Activated CD4-positive, alpha-beta T cell treated with anti-CD3 and anti-CD28 coated beads, Interleukin-2, amount 10 ng/mL, durations not matched to agents 24 days and 14 days (primary cell): ENCODE data around the gene CCDC15. TPM values are rescaled to one million over a fixed set of nuclear protein-coding genes. Genes with fewer than 3 reads are reported as not detected.
"Not testable (repeated sequence)": the region's sequence is repeated elsewhere in the genome, so short reads cannot be mapped to it uniquely, and the experiment has no call there.

Source experiments
- DNase-seq: peaks from one replicate; pipeline ENCODE4 v3.0.0; 2022
- H3K27ac Mint-ChIP-seq: one replicate; pipeline ENCODE4 v1.8.0; 2022; ENCODE audit warnings: mild to moderate bottlenecking, mixed read lengths
- H3K27me3 Mint-ChIP-seq: one replicate; pipeline ENCODE4 v1.8.0; 2022; ENCODE audit warnings: mixed read lengths
- H3K36me3 Mint-ChIP-seq: one replicate; pipeline ENCODE4 v1.8.0; 2022; ENCODE audit warnings: low read depth, mild to moderate bottlenecking, mixed read lengths
- H3K4me1 Mint-ChIP-seq: one replicate; pipeline ENCODE4 v1.8.0; 2021; ENCODE audit warnings: mixed read lengths
- H3K4me3 Mint-ChIP-seq: one replicate; pipeline ENCODE4 v1.8.0; 2022; ENCODE audit warnings: mild to moderate bottlenecking, moderate library complexity, mixed read lengths
- H3K9me3 Mint-ChIP-seq: one replicate; pipeline ENCODE4 v1.8.0; 2021; ENCODE audit warnings: mixed read lengths
- intact Hi-C: fragments of 100-400 bp; cut with micrococcal nuclease; formaldehyde crosslinking; loops from one replicate; pipeline ENCODE4 v1.15.1; 2023
- total RNA-seq: library from RNA; stranded (reverse); gene quantifications from 2 replicates; pipeline ENCODE4 v1.2.3, GENCODE V29; 2022

The CCDC15 gene
- total RNA-seq, 1 donor from 2014 or later, result 4.5 TPM

DNA sequence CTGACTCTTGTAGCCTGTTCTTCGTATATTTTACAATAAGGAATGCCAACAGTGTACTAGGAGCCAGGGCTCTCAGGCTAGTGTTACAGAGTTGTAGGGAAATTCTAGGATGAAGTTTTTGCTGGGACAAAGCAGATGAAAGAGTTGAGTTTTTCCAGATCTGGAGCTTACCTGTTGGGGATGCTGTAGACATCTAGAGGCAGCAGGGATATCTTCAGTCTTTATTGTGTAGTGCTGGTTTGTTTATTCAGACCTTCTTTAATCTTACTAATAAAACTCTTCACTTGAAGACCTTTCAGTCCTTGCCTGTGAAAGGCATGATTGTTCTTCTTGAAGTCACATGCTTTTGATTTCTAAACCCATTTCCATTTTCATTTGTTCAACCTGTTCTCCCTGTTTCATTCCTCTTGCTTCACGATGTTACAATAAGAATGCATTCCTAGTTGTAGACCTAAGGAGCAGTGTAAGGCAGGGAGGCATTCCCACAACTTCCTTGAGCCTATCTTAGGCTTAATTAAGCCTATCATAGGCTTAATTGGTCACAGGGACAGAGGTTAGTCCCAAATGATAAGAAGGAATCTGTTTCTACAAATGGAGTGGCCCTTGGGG lies 101.2 kb downstream of the CCDC15 start:
- H3K4me3 Mint-ChIP-seq, result no peak overlapping the region
- H3K27me3 Mint-ChIP-seq, result peaks cover 11% of the 10 kb centered on the region
- no peak overlapping the region for H3K27ac Mint-ChIP-seq
- no peaks in the 10 kb centered on the region for H3K9me3 Mint-ChIP-seq
- intact Hi-C loops, result no loop called here
- H3K36me3 Mint-ChIP-seq, result no peaks in the 10 kb centered on the region
- no peak for DNase-seq
- no peaks in the 10 kb centered on the region for H3K4me1 Mint-ChIP-seq

DNA sequence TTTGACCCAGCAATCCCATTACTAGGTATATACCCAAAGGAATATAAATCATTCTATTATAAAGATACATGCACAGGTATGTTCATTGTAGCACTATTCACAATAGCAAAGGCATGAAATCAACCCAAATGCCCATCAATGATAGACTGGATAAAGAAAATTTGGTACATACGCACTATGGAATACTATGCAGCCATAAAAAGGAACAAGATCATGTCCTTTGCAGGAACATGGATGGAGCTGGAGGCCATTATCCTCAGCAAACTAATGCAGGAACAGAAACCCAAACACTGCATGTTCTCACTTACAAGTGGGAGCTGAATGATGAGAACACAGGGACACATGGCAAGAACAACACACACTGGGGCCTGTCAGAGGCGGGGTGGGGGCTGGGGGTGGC lies 102.1 kb downstream of the CCDC15 start:
- H3K4me1 Mint-ChIP-seq, H3K4me3 Mint-ChIP-seq, H3K27ac Mint-ChIP-seq, DNase-seq, H3K9me3 Mint-ChIP-seq, intact Hi-C loops, H3K36me3 Mint-ChIP-seq: not testable (repeated sequence)
- peaks cover 18% of the 10 kb centered on the region for H3K27me3 Mint-ChIP-seq

DNA sequence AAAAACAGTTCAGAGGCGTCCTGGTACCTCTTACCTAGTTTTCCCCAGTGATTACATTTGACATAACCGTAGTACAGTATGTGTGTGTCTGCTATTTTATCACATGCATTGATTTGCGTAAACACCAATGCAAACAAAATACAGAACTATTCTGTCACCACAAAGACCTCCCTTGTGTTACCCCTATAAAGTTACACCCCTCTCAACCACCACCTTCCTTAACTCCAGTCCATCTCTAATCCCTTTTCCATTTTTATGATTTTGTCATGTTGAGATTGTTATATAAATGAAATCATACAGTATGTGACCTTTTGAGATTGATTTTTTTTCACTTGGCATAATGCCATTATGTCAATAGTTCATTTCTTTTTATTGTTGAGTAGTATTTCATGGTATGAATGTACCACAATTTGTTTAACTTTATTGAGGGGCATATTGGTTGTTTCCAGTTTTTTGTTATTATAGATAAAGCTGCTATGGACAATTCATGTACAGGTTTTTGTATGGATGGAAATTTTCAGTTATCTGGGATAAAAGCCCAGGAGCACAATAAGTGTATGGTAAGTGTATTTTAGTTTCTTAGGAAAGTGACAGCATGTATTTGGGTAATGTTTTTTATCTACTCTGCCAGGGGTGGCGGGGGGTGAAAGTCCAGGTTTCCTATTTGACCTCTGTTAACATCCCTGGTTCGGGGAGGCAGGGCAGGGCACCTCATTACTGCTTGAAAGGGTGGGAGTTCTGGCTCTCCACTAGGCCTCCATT lies 103.1 kb downstream of the CCDC15 start:
- Mint-ChIP-seq H3K27ac (no peak overlapping the region), H3K36me3 (no peaks in the 10 kb centered on the region), H3K4me1 (no peaks in the 10 kb centered on the region), H3K27me3 (peaks cover 25% of the 10 kb centered on the region), H3K9me3 (no peaks in the 10 kb centered on the region), H3K4me3 (no peak overlapping the region)
- intact Hi-C loops, result no loop called here
- no peak for DNase-seq

DNA sequence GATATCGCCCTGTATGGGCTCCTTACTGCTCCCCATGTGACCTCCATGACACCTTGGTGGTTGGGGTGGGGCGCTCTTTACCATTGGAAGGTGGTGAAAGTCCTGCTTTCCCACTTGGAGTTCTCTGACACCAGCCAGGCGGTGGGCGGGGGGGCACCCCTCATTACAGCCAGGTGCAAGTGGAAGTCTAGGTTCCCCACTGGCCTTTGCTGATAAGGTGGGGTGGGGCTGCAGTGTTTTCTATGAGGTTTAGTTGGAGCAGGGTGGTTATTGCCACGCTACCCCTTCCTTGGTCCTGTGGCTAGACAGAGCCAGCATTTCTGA lies 103.7 kb downstream of the CCDC15 start:
- no peaks in the 10 kb centered on the region for H3K4me1 Mint-ChIP-seq
- intact Hi-C loops, result no loop called here
- H3K36me3 Mint-ChIP-seq, result no peaks in the 10 kb centered on the region
- H3K27me3 Mint-ChIP-seq, result peaks cover 30% of the 10 kb centered on the region
- no peak overlapping the region for H3K27ac Mint-ChIP-seq
- no peak for DNase-seq
- H3K9me3 Mint-ChIP-seq, result no peaks in the 10 kb centered on the region
- no peak overlapping the region for H3K4me3 Mint-ChIP-seq

DNA sequence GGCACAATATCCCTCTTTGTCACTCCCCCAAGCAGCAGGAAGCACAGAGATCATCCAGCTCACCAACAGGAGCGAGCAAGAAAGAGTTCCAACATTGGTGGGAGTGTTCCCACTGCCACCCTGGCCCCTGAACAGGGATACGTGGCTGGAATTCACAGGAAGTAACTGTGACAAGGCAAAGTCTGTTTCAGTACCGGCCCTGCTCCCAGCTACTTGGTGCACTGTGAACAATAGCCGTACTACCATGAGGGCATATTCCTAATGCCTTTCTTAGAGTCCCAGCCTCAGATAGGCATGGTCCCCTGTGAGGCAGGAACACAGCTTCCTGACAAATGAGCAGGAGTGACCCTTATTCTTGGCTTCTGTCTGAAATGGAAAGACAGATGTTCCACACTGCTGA lies 107.3 kb downstream of the CCDC15 start:
- no peak overlapping the region for H3K4me3 Mint-ChIP-seq
- peaks cover 2% of the 10 kb centered on the region for H3K4me1 Mint-ChIP-seq
- no peaks in the 10 kb centered on the region for H3K36me3 Mint-ChIP-seq
- peaks cover 58% of the 10 kb centered on the region for H3K27me3 Mint-ChIP-seq
- H3K27ac Mint-ChIP-seq, result no peak overlapping the region
- no peaks in the 10 kb centered on the region for H3K9me3 Mint-ChIP-seq
- peak; percentile 53 for DNase-seq
- intact Hi-C loops, result loop anchor here (5.0 kb wide), 2 partner anchors 51 to 104 kb away; partner anchors contain the start of gene TMEM218

DNA sequence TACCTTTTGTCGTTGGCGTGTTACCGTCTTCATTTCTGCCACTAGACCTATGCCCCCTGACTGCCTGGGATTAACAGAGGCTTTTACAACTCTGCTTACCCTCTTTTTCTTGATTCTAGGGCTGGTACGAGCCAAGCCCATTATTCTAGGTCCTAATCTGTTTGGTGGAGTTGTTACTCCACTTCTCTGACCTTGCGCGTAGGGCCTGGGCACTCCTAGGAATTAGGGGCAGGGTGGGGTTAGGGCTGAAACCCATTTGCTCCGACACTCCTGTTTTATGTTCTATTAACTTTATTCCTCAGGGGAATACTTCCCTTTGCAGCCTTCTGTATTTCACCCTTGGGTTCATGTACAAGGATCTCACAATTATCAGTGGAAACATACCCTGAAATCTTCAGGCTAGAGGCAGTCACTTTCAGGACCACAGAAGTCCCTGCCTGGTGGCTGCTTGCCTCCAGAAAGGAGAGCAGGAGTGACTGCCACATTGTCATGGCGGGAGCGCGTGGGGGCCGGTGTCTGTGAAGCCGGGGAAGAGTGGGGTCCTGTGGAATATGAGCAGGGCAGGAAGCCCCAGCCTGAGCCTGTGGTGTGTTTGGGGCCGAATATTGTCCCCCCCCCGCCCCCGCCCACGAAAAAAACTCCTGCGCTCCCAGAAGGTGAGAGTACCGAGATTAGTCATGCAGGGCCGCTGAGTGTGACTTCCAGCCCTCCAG lies 108.4 kb downstream of the CCDC15 start:
- intact Hi-C loops, result loop anchor here (5.0 kb wide), 2 partner anchors 50 to 105 kb away; partner anchors contain the start of gene TMEM218
- DNase-seq, result no peak
- H3K4me3 Mint-ChIP-seq, result peak overlapping the region; percentile 87
- no peaks in the 10 kb centered on the region for H3K36me3 Mint-ChIP-seq
- no peak overlapping the region for H3K27ac Mint-ChIP-seq
- peaks cover 61% of the 10 kb centered on the region for H3K27me3 Mint-ChIP-seq
- peaks cover 2% of the 10 kb centered on the region for H3K4me1 Mint-ChIP-seq
- no peaks in the 10 kb centered on the region for H3K9me3 Mint-ChIP-seq

DNA sequence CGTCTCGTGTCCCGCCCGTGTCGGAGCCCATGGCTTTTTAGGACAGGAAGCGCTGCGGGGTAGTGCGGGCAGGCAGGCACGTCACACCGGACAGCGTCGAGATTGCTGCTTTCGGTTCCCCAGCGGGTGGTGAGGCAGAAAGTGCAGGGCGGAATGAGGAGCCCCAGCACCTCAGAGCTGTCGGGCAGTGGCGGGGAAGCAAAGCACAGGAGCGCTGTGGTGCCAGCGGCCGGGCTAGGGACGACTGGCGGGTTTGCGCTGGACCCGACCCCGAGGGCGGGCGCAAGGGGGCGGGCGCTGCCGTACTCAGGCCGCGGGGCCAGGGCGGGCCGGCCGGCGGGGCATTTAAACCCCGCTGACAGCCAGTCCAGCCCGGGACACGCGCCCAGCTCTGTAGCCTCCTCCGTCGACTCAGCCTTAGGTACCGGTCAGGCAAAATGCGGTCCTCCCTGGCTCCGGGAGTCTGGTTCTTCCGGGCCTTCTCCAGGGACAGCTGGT lies 109.0 kb downstream of the CCDC15 start, which contains the start of gene SLC37A2:
Gene SLC37A2 (plus strand): TSS at position 375 of the 498 bp plus-strand sequence. CDS start 63 bp downstream, at position 438.
- no peaks in the 10 kb centered on the region for H3K36me3 Mint-ChIP-seq
- intact Hi-C loops, result loop anchor here (5.0 kb wide), 2 partner anchors 49 to 106 kb away; partner anchors contain the start of gene TMEM218
- H3K27ac Mint-ChIP-seq, result no peak within 1 kb of the TSS
- peak; percentile 84 for DNase-seq
- H3K9me3 Mint-ChIP-seq, result no peaks in the 10 kb centered on the region
- peak within 1 kb of the TSS; percentile 87 for H3K4me3 Mint-ChIP-seq
- peaks cover 65% of the 10 kb centered on the region for H3K27me3 Mint-ChIP-seq
- H3K4me1 Mint-ChIP-seq, result peaks cover 2% of the 10 kb centered on the region

DNA sequence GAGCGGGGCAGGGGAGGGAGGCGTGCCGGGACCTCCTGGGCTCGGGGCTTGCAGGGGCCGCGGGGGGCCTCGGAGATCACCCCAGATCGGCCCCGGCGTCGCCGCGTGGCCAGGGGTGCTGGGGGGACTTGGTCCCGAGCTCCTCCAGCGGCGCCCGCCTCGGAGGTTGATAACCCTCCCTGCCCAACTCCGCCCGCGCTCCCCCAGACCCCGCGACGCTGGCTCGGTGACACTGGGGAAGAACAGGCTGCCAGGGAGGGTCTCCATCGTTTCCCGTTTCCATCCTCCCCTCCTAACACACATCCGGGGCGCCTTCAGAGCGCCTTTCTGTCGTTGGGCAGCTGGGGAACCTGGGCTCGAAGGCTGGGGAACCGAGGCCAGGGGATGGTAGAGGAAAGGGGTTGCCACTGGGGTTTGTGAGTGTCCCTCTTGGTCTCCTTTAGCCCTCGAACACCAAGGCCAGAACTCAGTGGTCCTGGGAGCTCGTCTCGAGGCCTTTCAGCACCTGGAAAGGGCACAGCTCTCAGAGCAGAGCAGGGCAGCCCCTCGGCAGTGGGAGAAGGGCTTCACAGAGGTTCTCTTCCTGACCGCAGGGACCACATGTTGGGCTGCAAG lies 109.5 kb downstream of the CCDC15 start:
- intact Hi-C loops, result loop anchor here (5.0 kb wide), 2 partner anchors 49 to 106 kb away; partner anchors contain the start of gene TMEM218
- no peaks in the 10 kb centered on the region for H3K9me3 Mint-ChIP-seq
- H3K36me3 Mint-ChIP-seq, result no peaks in the 10 kb centered on the region
- H3K4me1 Mint-ChIP-seq, result peaks cover 2% of the 10 kb centered on the region
- peak; percentile 59 for DNase-seq
- peak overlapping the region; percentile 87 for H3K4me3 Mint-ChIP-seq
- H3K27me3 Mint-ChIP-seq, result peaks cover 63% of the 10 kb centered on the region
- no peak overlapping the region for H3K27ac Mint-ChIP-seq

DNA sequence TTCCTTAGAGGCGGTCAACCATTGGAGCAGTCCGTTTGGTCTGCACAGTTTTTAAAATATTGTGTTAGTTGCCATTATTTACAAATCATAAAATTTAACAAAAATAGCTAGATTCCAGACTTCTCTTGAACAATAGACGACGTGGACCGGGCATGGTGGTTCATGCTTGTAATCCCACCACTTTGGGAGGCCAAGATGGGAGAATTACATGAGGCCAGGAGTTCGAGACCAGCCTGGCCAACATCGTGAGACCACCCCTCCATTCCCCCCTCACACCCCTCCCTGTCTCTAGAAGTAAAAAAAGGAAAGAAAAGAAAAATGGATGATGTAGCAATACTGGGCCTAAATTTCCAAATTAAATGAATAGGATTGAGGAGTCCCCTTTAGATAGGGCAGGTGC lies 110.1 kb downstream of the CCDC15 start:
- Mint-ChIP-seq H3K27ac (no peak overlapping the region), H3K36me3 (no peaks in the 10 kb centered on the region), H3K4me1 (peaks cover 2% of the 10 kb centered on the region), H3K9me3 (no peaks in the 10 kb centered on the region), H3K27me3 (peaks cover 63% of the 10 kb centered on the region), H3K4me3 (no peak overlapping the region)
- DNase-seq, result no peak
- intact Hi-C loops, result loop anchor here (5.0 kb wide), 2 partner anchors 48 to 107 kb away; partner anchors contain the start of gene TMEM218

DNA sequence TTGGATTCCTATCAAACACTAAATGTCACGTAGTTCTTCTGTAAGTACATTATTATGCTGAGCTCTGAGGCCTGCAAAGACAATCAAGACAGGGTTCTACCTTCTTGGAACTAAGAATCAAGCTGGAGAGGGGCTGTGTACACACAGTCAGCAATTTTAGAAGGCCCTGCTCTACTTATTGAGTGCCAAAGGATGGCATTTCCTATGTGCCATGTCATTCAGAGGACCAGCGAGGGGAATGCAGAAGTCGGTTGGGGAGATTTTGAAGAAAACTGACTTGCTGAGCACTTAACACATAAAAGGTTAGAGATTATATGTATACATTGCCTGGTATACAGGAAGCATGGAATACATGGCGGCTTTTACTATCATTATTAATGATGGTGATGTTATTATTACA lies 114.4 kb downstream of the CCDC15 start:
- peaks cover 18% of the 10 kb centered on the region for H3K4me1 Mint-ChIP-seq
- peaks cover 39% of the 10 kb centered on the region for H3K27me3 Mint-ChIP-seq
- no peak overlapping the region for H3K27ac Mint-ChIP-seq
- no peak for DNase-seq
- no peaks in the 10 kb centered on the region for H3K9me3 Mint-ChIP-seq
- H3K4me3 Mint-ChIP-seq, result no peak overlapping the region
- H3K36me3 Mint-ChIP-seq, result no peaks in the 10 kb centered on the region
- intact Hi-C loops, result no loop called here

DNA sequence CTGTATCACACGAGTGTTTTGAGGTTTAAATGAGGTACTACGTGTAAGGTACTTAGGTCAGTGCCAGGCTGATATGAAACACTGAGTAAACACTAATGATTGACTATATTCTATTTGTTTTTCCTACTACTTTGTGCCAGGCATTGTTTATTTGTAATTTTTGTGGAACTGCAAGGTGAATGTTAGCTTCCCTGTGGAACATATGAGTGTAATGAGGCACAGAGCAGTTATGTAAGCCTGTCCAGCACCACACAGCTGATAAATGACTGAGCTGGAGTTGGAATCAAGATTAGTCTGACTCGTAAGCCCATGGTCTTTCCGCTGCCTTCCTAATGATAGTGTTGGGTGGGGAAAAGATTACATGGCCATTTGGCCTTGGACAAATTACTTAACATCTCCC lies 115.0 kb downstream of the CCDC15 start:
- intact Hi-C loops, result no loop called here
- Mint-ChIP-seq H3K27ac (no peak overlapping the region), H3K27me3 (peaks cover 34% of the 10 kb centered on the region), H3K4me3 (no peak overlapping the region), H3K4me1 (peaks cover 18% of the 10 kb centered on the region), H3K36me3 (no peaks in the 10 kb centered on the region), H3K9me3 (no peaks in the 10 kb centered on the region)
- DNase-seq, result no peak

DNA sequence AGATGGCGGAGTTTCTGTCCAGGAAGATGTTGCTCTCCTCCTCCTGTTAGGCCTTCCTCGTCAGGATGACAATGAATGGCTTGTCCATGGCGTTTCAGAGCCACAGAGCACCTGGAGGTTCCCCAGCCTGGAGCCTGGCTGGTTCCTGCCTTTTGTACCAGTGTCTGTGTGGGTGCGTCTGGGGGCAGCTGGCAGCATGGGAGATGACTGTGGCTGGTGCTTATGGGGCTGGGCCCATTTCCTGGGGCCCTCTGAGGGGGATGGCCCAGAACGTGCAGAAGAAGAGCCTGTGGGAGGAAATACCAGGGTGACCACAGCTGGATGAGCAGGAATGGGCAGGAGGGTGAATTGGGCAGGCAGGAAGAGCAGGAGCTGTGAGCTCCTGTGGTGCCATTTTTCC lies 115.8 kb downstream of the CCDC15 start:
- Mint-ChIP-seq H3K36me3 (no peaks in the 10 kb centered on the region), H3K27ac (no peak overlapping the region), H3K27me3 (peaks cover 26% of the 10 kb centered on the region), H3K4me3 (no peak overlapping the region), H3K4me1 (peaks cover 18% of the 10 kb centered on the region), H3K9me3 (no peaks in the 10 kb centered on the region)
- intact Hi-C loops, result no loop called here
- DNase-seq, result no peak

DNA sequence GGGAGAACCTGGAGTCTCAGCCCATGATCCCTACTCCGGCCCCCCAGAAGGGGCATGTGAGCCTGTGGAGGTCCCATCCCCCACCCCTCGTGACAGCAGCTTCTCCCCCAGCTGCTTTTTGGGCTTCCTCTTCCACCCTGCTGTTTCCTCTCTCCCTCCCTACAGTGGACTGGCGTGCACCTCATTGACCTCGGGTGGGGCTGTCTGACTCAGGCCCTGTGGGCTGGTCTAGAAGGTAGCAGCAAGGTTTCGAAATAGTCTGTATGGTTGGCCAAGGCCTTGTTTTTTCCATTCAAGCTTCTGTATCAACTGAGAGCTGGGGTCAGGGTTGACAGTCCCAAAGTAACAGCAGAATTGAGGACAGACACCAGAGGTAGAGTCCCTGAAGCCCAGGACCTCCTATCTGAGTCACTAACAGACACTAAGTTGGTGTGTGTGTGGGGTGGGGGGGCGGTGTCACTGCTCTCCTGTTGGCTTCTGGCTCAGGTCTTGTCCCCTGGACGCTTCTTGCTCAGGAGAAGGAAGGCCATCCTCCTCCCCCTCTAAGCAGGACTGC lies 116.8 kb downstream of the CCDC15 start:
- H3K27me3 Mint-ChIP-seq, result peaks cover 17% of the 10 kb centered on the region
- H3K36me3 Mint-ChIP-seq, result no peaks in the 10 kb centered on the region
- no peak for DNase-seq
- H3K4me3 Mint-ChIP-seq, result no peak overlapping the region
- H3K4me1 Mint-ChIP-seq, result peaks cover 18% of the 10 kb centered on the region
- H3K27ac Mint-ChIP-seq, result no peak overlapping the region
- intact Hi-C loops, result no loop called here
- H3K9me3 Mint-ChIP-seq, result no peaks in the 10 kb centered on the region
